Measurements from ENCODE around the gene CHRNB2.

The CHRNB2 gene

DNA sequence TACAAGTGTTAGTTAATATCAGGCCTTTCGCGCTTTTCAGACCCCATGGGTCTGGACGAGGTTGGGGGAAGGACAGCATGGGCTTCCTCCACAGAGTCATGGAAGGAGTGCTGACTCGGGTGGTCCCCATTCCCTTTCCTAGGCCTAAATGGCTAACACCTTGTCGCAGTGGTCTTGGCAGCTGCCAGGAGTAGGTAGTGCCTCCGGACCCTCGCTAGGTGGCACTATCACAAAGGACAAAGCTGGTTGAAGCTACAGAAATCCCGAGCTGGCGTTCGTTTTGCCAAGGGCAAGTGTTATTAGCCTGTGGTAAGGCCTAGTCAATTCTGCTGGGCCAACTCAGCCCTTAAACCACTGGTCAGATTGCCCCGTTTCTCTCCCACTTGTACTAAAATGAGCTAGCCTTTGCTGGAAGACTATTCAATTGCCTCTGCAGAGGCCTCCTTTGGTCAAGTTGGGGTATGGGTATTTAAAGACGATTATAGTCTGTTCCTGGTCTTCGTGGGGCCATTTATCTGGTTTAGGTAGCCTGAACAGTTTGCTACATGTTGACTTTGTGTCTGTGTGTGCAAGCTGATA, 8.0 kb upstream of the CHRNB2 start:
- DNase-seq (ENCODE audit: insufficient read length, low spot score) (peak; percentile 57), FAIRE-seq (no peak)
- TF ChIP-seq POU2F2 (IDR thresholded peaks at IDR 0.05; ENCODE audit: low read depth, low read length) (peak; percentile 33; the same call in 1 of the 2 replicates), PAX5 (IDR thresholded peaks at IDR 0.05; ENCODE audit: insufficient read depth, low read length, severe bottlenecking) (no peak), POLR2A (IDR thresholded peaks at IDR 0.05; ENCODE audit: low read depth, low read length) (no peak), SPI1 (IDR thresholded peaks at IDR 0.05; ENCODE audit: low read depth, low read length) (no peak), POLR2AphosphoS5 (IDR thresholded peaks at IDR 0.05; ENCODE audit: low read depth, low read length) (no peak)

GRCh38 chr1:154565876-154566275, 1.7 kb upstream of the CHRNB2 start:
- no peak for FAIRE-seq
- TF ChIP-seq TAF1 (IDR thresholded peaks at IDR 0.05; ENCODE audit: low read depth, low read length): no peak
- TF ChIP-seq POLR2A (IDR thresholded peaks at IDR 0.05; ENCODE audit: low read depth, low read length): no peak
- TF ChIP-seq POU2F2 (IDR thresholded peaks at IDR 0.05; ENCODE audit: low read depth, low read length): no peak
- no peak for TF ChIP-seq POLR2AphosphoS5 (IDR thresholded peaks at IDR 0.05; ENCODE audit: low read depth, low read length)
- TF ChIP-seq PAX5 (IDR thresholded peaks at IDR 0.05; ENCODE audit: insufficient read depth, low read length, severe bottlenecking): no peak
- no peak for TF ChIP-seq SPI1 (IDR thresholded peaks at IDR 0.05; ENCODE audit: low read depth, low read length)
- DNase-seq (ENCODE audit: insufficient read length, low spot score): no peak

GRCh38 chr1:154568157-154568815, 708 bp downstream of the CHRNB2 start:
- TF ChIP-seq POLR2AphosphoS5 (IDR thresholded peaks at IDR 0.05; ENCODE audit: low read depth, low read length) (no peak), SPI1 (IDR thresholded peaks at IDR 0.05; ENCODE audit: low read depth, low read length) (no peak), POU2F2 (IDR thresholded peaks at IDR 0.05; ENCODE audit: low read depth, low read length) (no peak), TAF1 (IDR thresholded peaks at IDR 0.05; ENCODE audit: low read depth, low read length) (no peak), PAX5 (IDR thresholded peaks at IDR 0.05; ENCODE audit: insufficient read depth, low read length, severe bottlenecking) (no peak), POLR2A (IDR thresholded peaks at IDR 0.05; ENCODE audit: low read depth, low read length) (no peak)
- FAIRE-seq (no peak), DNase-seq (ENCODE audit: insufficient read length, low spot score) (no peak)

DNA sequence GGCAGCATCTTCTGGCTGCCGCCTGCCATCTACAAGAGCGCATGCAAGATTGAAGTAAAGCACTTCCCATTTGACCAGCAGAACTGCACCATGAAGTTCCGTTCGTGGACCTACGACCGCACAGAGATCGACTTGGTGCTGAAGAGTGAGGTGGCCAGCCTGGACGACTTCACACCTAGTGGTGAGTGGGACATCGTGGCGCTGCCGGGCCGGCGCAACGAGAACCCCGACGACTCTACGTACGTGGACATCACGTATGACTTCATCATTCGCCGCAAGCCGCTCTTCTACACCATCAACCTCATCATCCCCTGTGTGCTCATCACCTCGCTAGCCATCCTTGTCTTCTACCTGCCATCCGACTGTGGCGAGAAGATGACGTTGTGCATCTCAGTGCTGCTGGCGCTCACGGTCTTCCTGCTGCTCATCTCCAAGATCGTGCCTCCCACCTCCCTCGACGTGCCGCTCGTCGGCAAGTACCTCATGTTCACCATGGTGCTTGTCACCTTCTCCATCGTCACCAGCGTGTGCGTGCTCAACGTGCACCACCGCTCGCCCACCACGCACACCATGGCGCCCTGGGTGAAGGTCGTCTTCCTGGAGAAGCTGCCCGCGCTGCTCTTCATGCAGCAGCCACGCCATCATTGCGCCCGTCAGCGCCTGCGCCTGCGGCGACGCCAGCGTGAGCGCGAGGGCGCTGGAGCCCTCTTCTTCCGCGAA, 3.8 kb downstream of the CHRNB2 start:
- FAIRE-seq: no peak
- DNase-seq (ENCODE audit: insufficient read length, low spot score): no peak
- no peak for TF ChIP-seq POLR2A (IDR thresholded peaks at IDR 0.05; ENCODE audit: low read depth, low read length)

GRCh38 chr1:154571964-154572288, 4.3 kb downstream of the CHRNB2 start:
- no peak for DNase-seq (ENCODE audit: insufficient read length, low spot score)
- FAIRE-seq: no peak
- no peak for TF ChIP-seq POLR2A (IDR thresholded peaks at IDR 0.05; ENCODE audit: low read depth, low read length)
- no peak for TF ChIP-seq SPI1 (IDR thresholded peaks at IDR 0.05; ENCODE audit: low read depth, low read length)
- TF ChIP-seq POU2F2 (IDR thresholded peaks at IDR 0.05; ENCODE audit: low read depth, low read length): no peak
- TF ChIP-seq POLR2AphosphoS5 (IDR thresholded peaks at IDR 0.05; ENCODE audit: low read depth, low read length): no peak
- TF ChIP-seq TAF1 (IDR thresholded peaks at IDR 0.05; ENCODE audit: low read depth, low read length): no peak
- no peak for TF ChIP-seq PAX5 (IDR thresholded peaks at IDR 0.05; ENCODE audit: insufficient read depth, low read length, severe bottlenecking)

GRCh38 chr1:154572468-154573167, 5.0 kb downstream of the CHRNB2 start:
- TF ChIP-seq PAX5 (IDR thresholded peaks at IDR 0.05; ENCODE audit: insufficient read depth, low read length, severe bottlenecking): no peak
- TF ChIP-seq SPI1 (IDR thresholded peaks at IDR 0.05; ENCODE audit: low read depth, low read length): no peak
- no peak for TF ChIP-seq TAF1 (IDR thresholded peaks at IDR 0.05; ENCODE audit: low read depth, low read length)
- TF ChIP-seq POU2F2 (IDR thresholded peaks at IDR 0.05; ENCODE audit: low read depth, low read length): no peak
- no peak for TF ChIP-seq POLR2AphosphoS5 (IDR thresholded peaks at IDR 0.05; ENCODE audit: low read depth, low read length)
- no peak for TF ChIP-seq POLR2A (IDR thresholded peaks at IDR 0.05; ENCODE audit: low read depth, low read length)
- FAIRE-seq (no peak), DNase-seq (ENCODE audit: insufficient read length, low spot score) (no peak)

DNA sequence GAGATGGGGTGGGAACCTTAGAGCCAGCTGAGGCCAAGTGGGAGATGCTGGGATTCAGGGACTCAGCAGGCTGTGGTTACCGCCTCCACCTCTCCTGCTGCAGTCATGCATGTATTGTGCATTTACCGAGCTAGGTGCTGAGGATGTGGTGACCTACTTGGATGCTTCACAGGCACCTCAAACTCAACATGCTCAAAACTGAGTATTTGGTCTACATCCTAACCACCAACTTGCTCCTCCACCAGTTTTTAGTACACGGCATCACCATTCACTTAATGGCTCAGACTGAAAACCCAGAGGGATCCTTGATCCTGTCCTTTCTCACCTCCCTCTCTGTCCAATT, 5.6 kb downstream of the CHRNB2 start:
- DNase-seq (ENCODE audit: insufficient read length, low spot score): no peak
- peak; percentile 26 for FAIRE-seq
- TF ChIP-seq SPI1 (IDR thresholded peaks at IDR 0.05; ENCODE audit: low read depth, low read length) (no peak), POLR2A (IDR thresholded peaks at IDR 0.05; ENCODE audit: low read depth, low read length) (no peak), TAF1 (IDR thresholded peaks at IDR 0.05; ENCODE audit: low read depth, low read length) (no peak), POLR2AphosphoS5 (IDR thresholded peaks at IDR 0.05; ENCODE audit: low read depth, low read length) (no peak), PAX5 (IDR thresholded peaks at IDR 0.05; ENCODE audit: insufficient read depth, low read length, severe bottlenecking) (no peak), POU2F2 (IDR thresholded peaks at IDR 0.05; ENCODE audit: low read depth, low read length) (no peak)

DNA sequence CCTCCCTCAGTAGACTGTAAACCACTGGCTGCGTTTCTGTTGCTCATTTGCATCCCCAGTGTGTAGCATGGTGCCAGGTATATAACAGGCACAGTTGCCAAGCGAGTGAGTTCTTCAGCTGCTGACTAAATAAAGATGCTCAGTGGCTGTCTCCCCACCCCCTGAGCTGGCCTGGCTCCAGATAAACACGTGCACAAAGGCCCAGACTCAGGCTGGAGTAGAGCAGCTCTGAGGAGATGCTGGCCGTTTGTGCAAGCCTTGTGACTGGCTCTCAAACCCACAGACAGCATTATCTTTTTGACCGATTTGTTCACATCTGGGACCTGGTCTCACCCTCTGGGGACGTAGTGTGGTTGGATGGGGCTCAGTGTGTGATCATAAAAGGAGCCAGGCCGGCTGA, 7.1 kb downstream of the CHRNB2 start:
- DNase-seq (ENCODE audit: insufficient read length, low spot score) (no peak), FAIRE-seq (peak; percentile 75)
- TF ChIP-seq POLR2A (IDR thresholded peaks at IDR 0.05; ENCODE audit: low read depth, low read length): no peak

GRCh38 chr1:154575147-154575927, 7.8 kb downstream of the CHRNB2 start:
- no peak for TF ChIP-seq POU2F2 (IDR thresholded peaks at IDR 0.05; ENCODE audit: low read depth, low read length)
- TF ChIP-seq POLR2A (IDR thresholded peaks at IDR 0.05; ENCODE audit: low read depth, low read length): no peak
- no peak for TF ChIP-seq SPI1 (IDR thresholded peaks at IDR 0.05; ENCODE audit: low read depth, low read length)
- TF ChIP-seq PAX5 (IDR thresholded peaks at IDR 0.05; ENCODE audit: insufficient read depth, low read length, severe bottlenecking): no peak
- FAIRE-seq (no peak), DNase-seq (ENCODE audit: insufficient read length, low spot score) (no peak)
